GM12891 (cell line): ENCODE measurements around the gene CD59.

ENCODE experiments used
- POLR2A ChIP-seq: IDR thresholded peaks from 2 replicates; pipeline ENCODE4 v1.6.1; 2011; ENCODE audit warnings: low read depth, low read length, control low read depth
- POU2F2 ChIP-seq: IDR thresholded peaks from 2 replicates; pipeline ENCODE4 v1.6.1; 2011; ENCODE audit warnings: low read depth, mild to moderate bottlenecking, control low read depth, low read length, moderate library complexity
- SPI1 ChIP-seq: IDR thresholded peaks from 2 replicates; pipeline ENCODE4 v1.6.1; 2011; ENCODE audit warnings: low read depth, low read length, control low read depth
- TAF1 ChIP-seq: IDR thresholded peaks from 2 replicates; pipeline ENCODE4 v1.6.1; 2011; ENCODE audit warnings: low read depth, low read length, control low read depth

DNA sequence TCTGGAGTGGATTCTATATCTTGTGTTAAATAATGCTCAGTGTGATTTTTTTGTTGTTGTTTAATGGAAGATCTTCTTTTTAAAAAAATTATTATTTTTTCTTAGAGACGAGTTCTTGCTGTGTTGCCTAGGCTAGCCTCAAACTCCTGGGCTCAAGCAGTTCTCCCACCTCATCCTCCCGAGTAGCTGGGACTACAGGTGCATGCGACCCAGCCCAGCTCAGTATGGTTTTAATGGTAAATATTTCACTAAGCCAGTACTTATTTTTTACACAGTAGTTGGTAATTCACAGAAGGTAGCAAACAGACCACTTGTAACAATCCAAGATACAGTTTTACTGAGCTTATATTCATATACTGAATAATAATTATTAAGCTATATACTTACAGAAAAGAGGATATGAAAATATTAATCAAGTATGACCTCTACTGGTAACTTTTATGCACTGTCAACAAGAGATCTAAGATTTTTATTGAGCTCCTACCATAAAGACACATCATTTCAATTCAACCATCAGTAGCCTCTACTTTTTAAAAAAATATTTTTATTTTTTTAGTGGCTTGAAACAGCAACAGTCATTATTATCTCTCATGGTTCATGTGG lies 6.1 kb upstream of the CD59 start:
- TF ChIP-seq TAF1 (no peak), POLR2A (no peak), POU2F2 (no peak), SPI1 (no peak)
